Measurements from ENCODE around the gene GAB1.

DNA sequence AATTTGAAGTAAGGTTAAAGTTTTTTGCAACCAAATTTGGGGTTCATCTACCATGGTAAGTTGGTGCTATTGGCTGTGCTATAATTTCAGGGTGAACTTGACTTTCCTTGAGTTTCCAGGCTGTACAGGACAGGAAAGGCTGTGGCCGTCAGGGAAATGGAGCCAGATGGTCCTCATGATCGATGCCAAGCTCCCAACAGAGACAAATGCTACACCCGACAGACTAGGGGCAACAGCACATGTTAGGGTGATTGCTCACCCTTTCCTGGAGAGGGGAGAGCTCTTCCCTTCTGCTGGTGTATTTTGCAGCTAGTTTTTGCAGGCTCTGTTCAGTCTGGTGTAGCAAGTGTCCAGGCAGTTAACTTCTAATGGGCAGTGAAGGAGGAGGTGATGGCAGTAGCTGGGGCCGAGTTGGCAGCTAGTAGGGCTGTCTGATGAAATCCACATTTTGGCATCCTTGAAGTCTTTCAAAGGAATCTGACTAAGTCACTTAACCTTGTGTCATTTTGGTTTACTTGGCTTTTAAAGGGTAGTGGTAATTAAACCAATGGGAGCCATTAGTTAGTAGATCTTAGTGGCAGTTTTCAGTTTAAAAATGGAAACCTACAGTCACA is 47.8 kb downstream of the GAB1 start:
- TF ChIP-seq, protein P1, sequence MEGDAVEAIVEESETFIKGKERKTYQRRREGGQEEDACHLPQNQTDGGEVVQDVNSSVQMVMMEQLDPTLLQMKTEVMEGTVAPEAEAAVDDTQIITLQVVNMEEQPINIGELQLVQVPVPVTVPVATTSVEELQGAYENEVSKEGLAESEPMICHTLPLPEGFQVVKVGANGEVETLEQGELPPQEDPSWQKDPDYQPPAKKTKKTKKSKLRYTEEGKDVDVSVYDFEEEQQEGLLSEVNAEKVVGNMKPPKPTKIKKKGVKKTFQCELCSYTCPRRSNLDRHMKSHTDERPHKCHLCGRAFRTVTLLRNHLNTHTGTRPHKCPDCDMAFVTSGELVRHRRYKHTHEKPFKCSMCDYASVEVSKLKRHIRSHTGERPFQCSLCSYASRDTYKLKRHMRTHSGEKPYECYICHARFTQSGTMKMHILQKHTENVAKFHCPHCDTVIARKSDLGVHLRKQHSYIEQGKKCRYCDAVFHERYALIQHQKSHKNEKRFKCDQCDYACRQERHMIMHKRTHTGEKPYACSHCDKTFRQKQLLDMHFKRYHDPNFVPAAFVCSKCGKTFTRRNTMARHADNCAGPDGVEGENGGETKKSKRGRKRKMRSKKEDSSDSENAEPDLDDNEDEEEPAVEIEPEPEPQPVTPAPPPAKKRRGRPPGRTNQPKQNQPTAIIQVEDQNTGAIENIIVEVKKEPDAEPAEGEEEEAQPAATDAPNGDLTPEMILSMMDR (IDR thresholded peaks at IDR 0.05), result no peak
- no peak for TF ChIP-seq POLR2A (IDR thresholded peaks at IDR 0.05)

Measured in testis (tissue), 2 donors.